K562 (cell line): ENCODE data around the gene MX1. TPM values are rescaled to one million over a fixed set of nuclear protein-coding genes. Genes with fewer than 3 reads are reported as not detected.

Source experiments
- ATAC-seq: fragments of 200-7000 bp; cut with Tn5 transposase; 3 replicates; pipeline ENCODE4 v1.9.1; 2020; ENCODE audit warnings: moderate library complexity
- BruUV-seq: library from RNA; stranded (reverse); fragments of 400-500 nt; replicated peaks from 2 replicates; lab custom pipeline; 2021; lab: Mats Ljungman, UMichigan
- CTCF ChIA-PET: fragments of 300-600 bp; formaldehyde crosslinking; extraction: SDS; loops from one replicate; lab custom pipeline; 2021; ENCODE audit warnings: low intra/inter-chr PET ratio; lab: Yijun Ruan, JAX
- POLR2A ChIA-PET: fragments of 300-600, 350-650 bp; sonication (Branson Sonifier 250); formaldehyde crosslinking; extraction: SDS; loops from one replicate; lab custom pipeline; 2021; ENCODE audit warnings: antibody characterized with exemption, inconsistent platforms; lab: Yijun Ruan, JAX
- DNase-seq, 4 experiments: peaks; one replicate each; pipeline versions ENCODE4 v3.0.0 to v3.0.0-alpha.2; 2011 to 2018; ENCODE audit warnings: low spot score in 3 of 4, mixed read lengths in 3 of 4; ENCODE audit errors: extremely low read depth in 1 of 4
- FAIRE-seq: peaks from 2 replicates; lab custom pipeline; 2011; peaks lifted over from hg19 to GRCh38; lab: Jason Lieb, UNC
- H2AFZ ChIP-seq: 2 replicates; pipeline ENCODE4 v1.6.0; 2011; ENCODE audit warnings: low read depth, low read length, control low read depth, inconsistent platforms
- H3K27ac ChIP-seq: fragments of 200-600 bp; 3 replicates; pipeline ENCODE4 v1.8.0; 2011; ENCODE audit warnings: low read depth, mild to moderate bottlenecking, control low read depth, inconsistent platforms, low read length, moderate library complexity, mixed read lengths; ENCODE audit errors: extremely low read depth
- H3K27me3 ChIP-seq, 2 experiments: fragments of 300-600 bp in 1 of 2; 2 replicates in 1 of 2; 3 replicates in 1 of 2; pipeline versions ENCODE4 v1.6.0 to v1.8.0; 2011; ENCODE audit warnings: inconsistent platforms in 2 of 2, low read length in 2 of 2, mild to moderate bottlenecking in 1 of 2, mixed read lengths in 1 of 2, moderate library complexity in 1 of 2; ENCODE audit not compliant: control insufficient read depth in 2 of 2, insufficient read depth in 2 of 2
- H3K36me3 ChIP-seq: fragments of 300-600 bp; 3 replicates; pipeline ENCODE4 v1.8.0; 2011; ENCODE audit warnings: mild to moderate bottlenecking, low read length, inconsistent platforms; ENCODE audit not compliant: control insufficient read depth, insufficient read depth
- H3K4me1 ChIP-seq, 2 experiments: fragments of 200-600 bp in 1 of 2; replicated peaks in 1 of 2; 2 replicates in 1 of 2; 3 replicates in 1 of 2; pipeline versions ENCODE4 v1.5.1 to v1.8.0; 2011; ENCODE audit warnings: inconsistent platforms in 2 of 2, low read length in 2 of 2, mild to moderate bottlenecking in 1 of 2, mixed read lengths in 1 of 2, moderate library complexity in 1 of 2; ENCODE audit not compliant: control insufficient read depth in 2 of 2, insufficient read depth in 2 of 2
- H3K4me2 ChIP-seq: 2 replicates; pipeline ENCODE4 v1.6.1; 2011; ENCODE audit warnings: low read length, control low read depth, inconsistent platforms, mixed read lengths; ENCODE audit not compliant: insufficient read depth
- H3K4me3 ChIP-seq: fragments of 200-600 bp; sonication (generic), shearing (Covaris generic); 2 replicates; pipeline ENCODE4 v1.5.1; 2016; ENCODE audit warnings: control low read depth, inconsistent platforms
- H3K79me2 ChIP-seq: fragments of 200-600 bp; 3 replicates; pipeline ENCODE4 v1.8.0; 2011; ENCODE audit warnings: low read length, inconsistent platforms; ENCODE audit not compliant: control insufficient read depth, insufficient read depth
- H3K9ac ChIP-seq, 2 experiments: 2 replicates each; pipeline versions ENCODE4 v1.6.0 to v1.6.1; 2011; ENCODE audit warnings: low read depth in 2 of 2, low read length in 2 of 2, control low read depth in 1 of 2, inconsistent platforms in 1 of 2, mild to moderate bottlenecking in 1 of 2, mixed read lengths in 1 of 2; ENCODE audit not compliant: insufficient read depth in 1 of 2
- H3K9me1 ChIP-seq: one replicate; pipeline ENCODE4 v1.6.0; 2011; ENCODE audit warnings: inconsistent platforms, mild to moderate bottlenecking, low read length, moderate library complexity; ENCODE audit not compliant: control insufficient read depth, insufficient read depth
- H3K9me3 ChIP-seq: replicated peaks from 2 replicates; pipeline ENCODE4 v1.5.1; 2011; ENCODE audit warnings: low read depth, low read length, inconsistent platforms; ENCODE audit not compliant: control insufficient read depth, insufficient read depth
- H4K20me1 ChIP-seq: replicated peaks from 2 replicates; pipeline ENCODE4 v1.6.1; 2011; ENCODE audit warnings: low read length, inconsistent platforms, mixed read lengths; ENCODE audit not compliant: control insufficient read depth, insufficient read depth
- ATF7 ChIP-seq: fragments of 450-650 bp; IDR thresholded peaks from 2 replicates; pipeline ENCODE4 v1.7.1; 2014; ENCODE audit warnings: mild to moderate bottlenecking, moderate library complexity
- BRD4 ChIP-seq: fragments of 200-600 bp; sonication (generic); IDR thresholded peaks from 2 replicates; pipeline ENCODE4 v1.6.1; 2017; ENCODE audit warnings: inconsistent platforms
- COPS2 ChIP-seq: fragments of 450-650 bp; conservative IDR thresholded peaks from 2 replicates; pipeline ENCODE4 v1.6.1; 2016; ENCODE audit warnings: mild to moderate bottlenecking, moderate library complexity
- FOXK1 ChIP-seq: sonication (generic); formaldehyde crosslinking; IDR thresholded peaks from 2 replicates; pipeline ENCODE4 v1.8.0; 2022; ENCODE audit warnings: missing genetic modification reagents, mild to moderate bottlenecking, borderline replicate concordance
- HDAC2 ChIP-seq: fragments of 450-650 bp; IDR thresholded peaks from 2 replicates; pipeline ENCODE4 v1.6.1; 2016; ENCODE audit warnings: mild to moderate bottlenecking
- KAT7 ChIP-seq: sonication (generic); formaldehyde crosslinking; IDR thresholded peaks from 2 replicates; pipeline ENCODE4 v1.8.0; 2022; ENCODE audit warnings: missing genetic modification reagents, mild to moderate bottlenecking, borderline replicate concordance
- KLF6 ChIP-seq: fragments of 250-450 bp; sonication (Bioruptor Pico); IDR thresholded peaks from 2 replicates; pipeline ENCODE4 v1.4.0; 2020; ENCODE audit warnings: mild to moderate bottlenecking, moderate library complexity, borderline replicate concordance
- MAFK ChIP-seq: IDR thresholded peaks from 2 replicates; pipeline ENCODE4 v1.6.1; 2011; ENCODE audit warnings: low read length, improper control_type of control experiment
- MEIS2 ChIP-seq: fragments of 450-650 bp; IDR thresholded peaks from 2 replicates; pipeline ENCODE4 v1.6.1; 2014; ENCODE audit warnings: mild to moderate bottlenecking; ENCODE audit not compliant: partially characterized antibody
- MIER1 ChIP-seq: fragments of 450-650 bp; IDR thresholded peaks from 2 replicates; pipeline ENCODE4 v1.6.1; 2016; ENCODE audit warnings: antibody characterized with exemption, mild to moderate bottlenecking, low read depth
- NEUROD1 ChIP-seq: fragments of 150-350 bp; IDR thresholded peaks from 2 replicates; pipeline ENCODE4 v1.6.1; 2014; ENCODE audit warnings: borderline replicate concordance, low read length, low read depth; ENCODE audit not compliant: partially characterized antibody
- NFATC3 ChIP-seq: fragments of 450-650 bp; IDR thresholded peaks from 2 replicates; pipeline ENCODE4 v1.6.1; 2017; ENCODE audit warnings: mild to moderate bottlenecking
- NFE2L1 ChIP-seq: fragments of 450-650 bp; IDR thresholded peaks from 2 replicates; pipeline ENCODE4 v1.6.1; 2016; ENCODE audit warnings: missing genetic modification characterization, low read depth, mild to moderate bottlenecking, missing compliant biosample characterization, moderate library complexity, borderline replicate concordance
- POU5F1 ChIP-seq: fragments of 150-350 bp; IDR thresholded peaks from 2 replicates; pipeline ENCODE4 v1.6.1; 2014; ENCODE audit warnings: borderline replicate concordance, low read length, low read depth, mild to moderate bottlenecking; ENCODE audit not compliant: partially characterized antibody
- SP2 ChIP-seq: IDR thresholded peaks from 2 replicates; pipeline ENCODE4 v1.6.1; 2011; ENCODE audit warnings: mild to moderate bottlenecking, low read depth, low read length, moderate library complexity; ENCODE audit not compliant: poor library complexity, severe bottlenecking; ENCODE audit errors: extremely low read depth
- SRSF9 ChIP-seq: fragments of 200-400 bp; formaldehyde crosslinking; IDR thresholded peaks from 2 replicates; pipeline ENCODE4 v1.6.1; 2017; ENCODE audit warnings: low read depth, low read length, borderline replicate concordance
- ZBTB17 ChIP-seq: fragments of 450-650 bp; formaldehyde crosslinking; IDR thresholded peaks from 2 replicates; pipeline ENCODE4 v1.4.0; 2020; ENCODE audit warnings: mild to moderate bottlenecking
- ZNF146 ChIP-seq: IDR thresholded peaks from one replicate; pipeline ENCODE4 v1.6.1; 2018; ENCODE audit warnings: missing compliant biosample characterization; ENCODE audit not compliant: unreplicated experiment
- ZNF232 ChIP-seq: sonication (generic); formaldehyde crosslinking; IDR thresholded peaks from 2 replicates; pipeline ENCODE4 v1.8.0; 2022; ENCODE audit warnings: mild to moderate bottlenecking, missing genetic modification reagents
- ZNF347 ChIP-seq: fragments of 450-650 bp; formaldehyde crosslinking; IDR thresholded peaks from 2 replicates; pipeline ENCODE4 v1.4.0; 2020; ENCODE audit warnings: low read depth, mild to moderate bottlenecking, moderate library complexity
- ZNF384 ChIP-seq: IDR thresholded peaks from 2 replicates; pipeline ENCODE4 v1.6.1; 2012; ENCODE audit warnings: low read depth, low read length, improper control_type of control experiment
- ZNF696 ChIP-seq: fragments of 250-450 bp; sonication (Bioruptor Pico); conservative IDR thresholded peaks from 2 replicates; pipeline ENCODE4 v1.4.0; 2020; ENCODE audit warnings: mild to moderate bottlenecking, moderate library complexity
- WGBS: fragments of 100-300 bp; shearing (Covaris generic); methylation state at CpG from one replicate; pipeline ENCODE4 v1.1.6; 2016; ENCODE audit warnings: low coverage, mixed read lengths; ENCODE audit not compliant: insufficient coverage; ENCODE audit errors: missing lambda C conversion rate; 5-methylcytosine and 5-hydroxymethylcytosine counted together
- in situ Hi-C: fragments of 300-500 bp; cut with MboI; formaldehyde crosslinking; loops from 4 replicates; pipeline ENCODE4 v1.15.0; 2018; ENCODE audit warnings: inconsistent platforms, mixed read lengths
- intact Hi-C: fragments of 100-400 bp; cut with micrococcal nuclease; formaldehyde crosslinking; loops from 2 replicates; pipeline ENCODE4 v1.14.2; 2022
- polyA plus RNA-seq, 8 experiments: library from polyadenylated mRNA; depleted of rRNA in 4 of 8; stranded (reverse) in 5 of 8; unstranded in 3 of 8; fragments of >200 nt; fragmentation: Nextera tagmentation in 2 of 8; fragmentation: Illumina TruSeq in 1 of 8; extraction: Ambion mirVana in 2 of 8; extraction: Trizol in 1 of 8; gene quantifications; 2 replicates each; pipeline versions ENCODE4 v1.2.1 to v1.2.3, GENCODE V29; 2011 to 2014; ENCODE audit warnings: inconsistent platforms in 1 of 8, missing spikeins in 1 of 8
- total RNA-seq, 7 experiments: library from RNA; depleted of rRNA in 6 of 7; stranded (reverse); fragments of >200 nt in 6 of 7; fragmentation: Illumina TruSeq in 2 of 7; extraction: Trizol in 2 of 7; gene quantifications; 2 replicates each; pipeline versions ENCODE4 v1.2.1 to v1.2.3, GENCODE V29; 2011 to 2021; ENCODE audit warnings: low replicate concordance in 1 of 7
- TF ChIP-seq, protein P1 (sequence below): fragments of 450-650 bp; conservative IDR thresholded peaks from 2 replicates; pipeline ENCODE4 v1.6.1; 2016; ENCODE audit warnings: missing genetic modification characterization, low read depth, mild to moderate bottlenecking, missing compliant biosample characterization, moderate library complexity
- TF ChIP-seq, protein P2 (sequence below): sonication (generic); formaldehyde crosslinking; IDR thresholded peaks from 2 replicates; pipeline ENCODE4 v1.9.0; 2022; ENCODE audit warnings: mild to moderate bottlenecking, missing genetic modification reagents

MX1 gene
- total and polyA plus RNA-seq, 9 of the 15 experiments (the other 6 are each of a cell fraction or from before 2014, with no cell fraction given) = 0.07 to 0.51 (median 0.21) TPM; not detected in 5

DNA sequence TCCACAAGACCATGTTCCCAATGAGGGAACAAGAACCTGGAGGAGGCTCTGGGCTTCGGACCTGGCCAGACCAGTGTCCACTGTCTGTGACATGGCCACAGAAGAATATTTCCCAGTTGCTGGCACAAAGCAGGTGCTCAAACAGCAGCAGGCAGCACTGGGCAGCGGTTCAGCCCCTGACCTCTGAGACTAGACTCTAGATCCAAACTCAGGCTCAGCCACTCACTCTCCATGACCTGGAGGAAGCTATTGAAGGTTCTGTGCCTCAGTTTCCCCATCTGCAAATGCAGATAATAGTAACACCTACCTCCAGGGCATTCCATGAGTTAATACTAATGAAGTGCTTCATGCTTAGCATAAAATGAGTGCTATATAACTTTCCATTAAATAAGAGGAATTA, 73.9 kb downstream of the MX1 start (continued):
- no peak for TF ChIP-seq ZNF347 (CRISPR knock-in tag)
- no peak for TF ChIP-seq MAFK
- TF ChIP-seq FOXK1 = no peak
- TF ChIP-seq NFATC3 = no peak
- TF ChIP-seq HDAC2 = no peak
- TF ChIP-seq NEUROD1 = no peak
- TF ChIP-seq COPS2 = no peak

- BruUV-seq = no TSS peak
- no peak overlapping the region for H3K27ac ChIP-seq
- in situ Hi-C loops (no loop called here), intact Hi-C loops (no loop called here)
- no peaks in the 10 kb centered on the region for H3K36me3 ChIP-seq
- 0 out of 2 replicates have a peak, but pooled peaks cover 3% of the 10 kb centered on the region for H4K20me1 ChIP-seq
- no peak overlapping the region for H3K4me2 ChIP-seq
- peaks cover 25 to 43% of the 10 kb centered on the region in 2 experiments for H3K27me3 ChIP-seq
- no peak overlapping the region for H3K9ac ChIP-seq
- no peak for ATAC-seq
- no peaks in the 10 kb centered on the region for H3K4me1 ChIP-seq
- CTCF ChIA-PET = no interaction called here
- POLR2A ChIA-PET = no interaction called here
- H3K79me2 ChIP-seq = no peaks in the 10 kb centered on the region
- no peak overlapping the region for H3K4me3 ChIP-seq
- no peak for FAIRE-seq
- WGBS = 0% methylated on average over 6 of the region's 6 CpGs
- H2AFZ ChIP-seq = no peak overlapping the region
- no peaks in the 10 kb centered on the region for H3K9me3 ChIP-seq
- H3K9me1 ChIP-seq = peaks cover 6% of the 10 kb centered on the region
- DNase-seq = no peak
- TF ChIP-seq SP2 = no peak
- TF ChIP-seq ATF7 = no peak
- TF ChIP-seq MIER1 = no peak
- TF ChIP-seq POU5F1 = no peak
- no peak for TF ChIP-seq ZNF232 (CRISPR knock-in tag)
- no peak for TF ChIP-seq KLF6 (CRISPR knock-in tag)
- TF ChIP-seq ZNF384 = no peak
- no peak for TF ChIP-seq KAT7
- TF ChIP-seq ZNF696 (CRISPR knock-in tag) = no peak
- TF ChIP-seq BRD4 = no peak
- TF ChIP-seq NFE2L1 (tag) = no peak
- TF ChIP-seq, protein P1, sequence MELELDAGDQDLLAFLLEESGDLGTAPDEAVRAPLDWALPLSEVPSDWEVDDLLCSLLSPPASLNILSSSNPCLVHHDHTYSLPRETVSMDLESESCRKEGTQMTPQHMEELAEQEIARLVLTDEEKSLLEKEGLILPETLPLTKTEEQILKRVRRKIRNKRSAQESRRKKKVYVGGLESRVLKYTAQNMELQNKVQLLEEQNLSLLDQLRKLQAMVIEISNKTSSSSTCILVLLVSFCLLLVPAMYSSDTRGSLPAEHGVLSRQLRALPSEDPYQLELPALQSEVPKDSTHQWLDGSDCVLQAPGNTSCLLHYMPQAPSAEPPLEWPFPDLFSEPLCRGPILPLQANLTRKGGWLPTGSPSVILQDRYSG (tag) = no peak
- TF ChIP-seq ZNF146 (CRISPR knock-in tag) = no peak
- TF ChIP-seq, protein P2, sequence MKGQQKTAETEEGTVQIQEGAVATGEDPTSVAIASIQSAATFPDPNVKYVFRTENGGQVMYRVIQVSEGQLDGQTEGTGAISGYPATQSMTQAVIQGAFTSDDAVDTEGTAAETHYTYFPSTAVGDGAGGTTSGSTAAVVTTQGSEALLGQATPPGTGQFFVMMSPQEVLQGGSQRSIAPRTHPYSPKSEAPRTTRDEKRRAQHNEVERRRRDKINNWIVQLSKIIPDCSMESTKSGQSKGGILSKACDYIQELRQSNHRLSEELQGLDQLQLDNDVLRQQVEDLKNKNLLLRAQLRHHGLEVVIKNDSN = no peak
- no peak for TF ChIP-seq ZBTB17 (CRISPR knock-in tag)
- no peak for TF ChIP-seq SRSF9
- TF ChIP-seq MEIS2 = no peak
These were observed 74.3 kb downstream of the MX1 start for GRCh38 chr21:41500363-41500762.
